Mucosa of stomach (tissue), 1 donor: ENCODE results near the gene TMIGD1.

ENCODE experiments used
- H3K27me3 ChIP-seq: one replicate; pipeline ENCODE4 v1.7.0; 2013; ENCODE audit warnings: mild to moderate bottlenecking, low read length; ENCODE audit not compliant: control insufficient read depth, insufficient read depth
- H3K36me3 ChIP-seq: one replicate; pipeline ENCODE4 v1.7.0; 2013; ENCODE audit warnings: low read length; ENCODE audit not compliant: control insufficient read depth, insufficient read depth
- H3K4me1 ChIP-seq: one replicate; pipeline ENCODE4 v1.7.0; 2013; ENCODE audit warnings: mild to moderate bottlenecking, low read length; ENCODE audit not compliant: control insufficient read depth, insufficient read depth
- H3K4me3 ChIP-seq: one replicate; pipeline ENCODE4 v1.7.0; 2013; ENCODE audit warnings: low read length
- H3K9ac ChIP-seq: one replicate; pipeline ENCODE4 v1.7.0; 2013; ENCODE audit warnings: mild to moderate bottlenecking, low read length, moderate library complexity
- H3K9me3 ChIP-seq: one replicate; pipeline ENCODE4 v1.7.0; 2013; ENCODE audit warnings: mild to moderate bottlenecking, low read length, moderate library complexity; ENCODE audit not compliant: control insufficient read depth
- donor health status: Pancreatic carcinoma.

The TMIGD1 gene

DNA sequence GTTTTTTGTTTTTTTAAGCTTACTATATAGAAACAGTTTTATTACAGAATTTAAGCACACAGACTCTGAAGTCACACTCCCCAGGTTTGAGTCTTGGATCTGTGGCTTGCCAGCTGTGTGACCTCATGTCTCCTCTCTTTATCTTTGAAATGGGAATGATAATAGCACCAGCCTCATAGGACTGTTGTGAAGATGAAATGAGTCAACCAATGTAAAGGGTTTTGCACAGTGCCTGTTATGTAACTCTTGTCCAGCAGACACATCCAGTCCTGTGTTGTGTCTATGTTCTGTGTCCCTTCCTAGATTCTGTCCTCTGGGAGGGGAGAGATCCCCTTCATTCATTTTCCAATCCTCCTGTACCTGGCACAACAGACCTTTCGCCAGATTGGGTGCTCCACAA is 41.8 kb upstream of the TMIGD1 start:
- H3K9ac ChIP-seq, result no peak overlapping the region
- no peak overlapping the region for H3K4me3 ChIP-seq
- no peaks in the 10 kb centered on the region for H3K9me3 ChIP-seq
- no peaks in the 10 kb centered on the region for H3K36me3 ChIP-seq
- H3K4me1 ChIP-seq, result peaks cover 30% of the 10 kb centered on the region
- no peaks in the 10 kb centered on the region for H3K27me3 ChIP-seq

DNA sequence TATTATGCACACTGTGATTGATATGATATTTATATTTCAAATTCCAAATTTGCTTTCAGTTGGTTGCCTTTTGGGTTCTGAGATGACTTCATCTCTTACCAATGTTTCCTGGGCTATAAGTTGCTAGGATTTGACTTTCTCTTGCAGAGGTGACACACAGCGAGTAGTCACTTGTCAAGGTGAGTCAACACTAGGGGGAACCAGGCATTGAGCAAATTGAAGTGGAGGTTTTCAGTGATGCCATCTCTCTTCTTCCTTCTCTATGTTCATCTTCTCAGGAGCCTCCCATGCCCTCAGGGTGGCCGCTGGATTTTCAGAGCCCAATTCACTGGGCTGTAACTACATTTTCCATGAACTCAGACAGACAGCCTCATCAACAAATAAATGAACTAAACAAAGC is 38.9 kb upstream of the TMIGD1 start:
- H3K4me3 ChIP-seq, result no peak overlapping the region

DNA sequence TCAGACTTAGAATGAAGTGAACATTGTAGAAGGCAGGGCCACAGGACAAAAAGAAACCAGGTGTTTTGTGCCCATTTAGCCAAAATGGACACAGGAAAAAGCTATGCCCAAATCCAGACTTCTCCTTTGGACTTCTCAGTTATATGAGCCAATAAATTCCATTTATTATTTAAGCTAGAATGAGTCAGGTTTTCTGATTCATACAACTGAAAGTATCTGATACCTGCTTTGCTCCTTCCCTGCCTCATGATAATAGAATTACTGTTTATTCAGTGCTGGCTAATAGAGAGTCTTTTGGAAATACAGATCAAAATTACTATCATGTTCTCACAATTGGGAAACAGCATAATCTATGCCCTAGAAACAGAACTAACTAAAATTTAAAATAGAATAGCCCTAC is 36.1 kb upstream of the TMIGD1 start:
- Histone ChIP-seq H3K27me3 (no peaks in the 10 kb centered on the region), H3K36me3 (no peaks in the 10 kb centered on the region), H3K4me1 (peaks cover 30% of the 10 kb centered on the region), H3K9ac (no peak overlapping the region), H3K9me3 (no peaks in the 10 kb centered on the region), H3K4me3 (no peak overlapping the region)

More for the DNA sequence above, 38.9 kb upstream of the TMIGD1 start:
- Histone ChIP-seq H3K9ac (no peak overlapping the region), H3K36me3 (no peaks in the 10 kb centered on the region), H3K27me3 (no peaks in the 10 kb centered on the region), H3K4me1 (peaks cover 49% of the 10 kb centered on the region), H3K9me3 (no peaks in the 10 kb centered on the region)

DNA sequence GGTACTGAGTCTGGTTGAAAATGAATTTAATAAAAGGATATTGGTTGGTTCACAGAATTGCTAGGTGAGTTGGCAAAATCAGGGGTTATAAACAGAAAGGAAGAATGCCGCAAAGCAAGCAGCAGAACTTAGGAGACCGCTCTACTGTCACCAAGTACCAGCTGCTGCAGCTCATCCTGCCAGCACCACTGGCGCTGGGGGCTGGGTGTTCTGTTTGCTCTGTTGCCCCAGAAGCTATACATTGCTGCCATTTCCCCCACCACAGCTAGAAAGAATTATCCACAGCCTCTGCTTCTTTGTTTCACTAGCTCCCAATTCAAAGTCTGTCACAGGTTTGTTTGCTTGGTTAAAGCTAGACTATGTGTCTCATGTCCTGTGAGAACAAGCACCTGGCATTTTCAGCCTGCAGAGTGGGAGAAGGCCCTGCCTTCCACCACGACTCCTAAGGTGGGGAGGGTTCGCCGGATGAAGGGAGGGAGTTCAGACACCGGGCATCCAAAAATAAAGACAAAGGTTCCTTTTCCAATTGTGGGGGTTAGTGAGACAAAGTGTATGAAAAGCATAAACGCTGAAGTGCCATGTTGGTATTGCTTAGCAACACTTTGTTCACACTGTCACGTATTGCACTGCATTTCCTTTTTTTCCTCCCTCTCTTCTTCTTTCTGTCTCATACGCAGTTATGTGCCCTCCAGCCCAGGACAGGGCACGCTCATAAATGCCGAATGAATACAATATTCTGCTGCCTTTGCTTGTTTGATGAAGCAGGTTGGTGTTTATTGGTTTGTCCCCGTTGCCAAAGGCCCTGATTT is 35.3 kb upstream of the TMIGD1 start:
- no peak overlapping the region for H3K4me3 ChIP-seq
- no peak overlapping the region for H3K9ac ChIP-seq
- H3K36me3 ChIP-seq, result no peaks in the 10 kb centered on the region
- H3K4me1 ChIP-seq, result peaks cover 30% of the 10 kb centered on the region
- H3K27me3 ChIP-seq, result no peaks in the 10 kb centered on the region
- no peaks in the 10 kb centered on the region for H3K9me3 ChIP-seq

DNA sequence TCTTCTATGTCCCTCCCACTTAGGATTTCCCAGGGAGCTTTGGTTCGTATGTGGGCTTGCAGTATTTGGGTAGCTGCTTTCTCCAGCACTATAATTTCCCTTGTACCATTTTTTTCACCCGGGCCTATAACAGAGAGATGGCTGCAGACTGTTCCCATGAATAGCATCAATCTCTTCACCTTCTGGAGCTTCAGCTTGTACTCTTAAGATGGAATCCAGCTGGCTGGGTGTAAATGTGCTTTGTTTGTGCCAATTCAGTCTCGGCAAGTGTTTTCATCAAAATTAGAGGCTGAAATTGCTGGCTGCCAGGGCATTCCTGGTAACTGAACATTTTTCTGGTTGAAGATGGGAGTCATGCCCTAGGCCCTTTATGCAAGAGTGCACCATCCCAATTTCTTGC is 32.7 kb upstream of the TMIGD1 start:
- Histone ChIP-seq H3K9me3 (no peaks in the 10 kb centered on the region), H3K4me3 (no peak overlapping the region), H3K27me3 (no peaks in the 10 kb centered on the region), H3K4me1 (peaks cover 25% of the 10 kb centered on the region), H3K36me3 (no peaks in the 10 kb centered on the region), H3K9ac (no peak overlapping the region)

DNA sequence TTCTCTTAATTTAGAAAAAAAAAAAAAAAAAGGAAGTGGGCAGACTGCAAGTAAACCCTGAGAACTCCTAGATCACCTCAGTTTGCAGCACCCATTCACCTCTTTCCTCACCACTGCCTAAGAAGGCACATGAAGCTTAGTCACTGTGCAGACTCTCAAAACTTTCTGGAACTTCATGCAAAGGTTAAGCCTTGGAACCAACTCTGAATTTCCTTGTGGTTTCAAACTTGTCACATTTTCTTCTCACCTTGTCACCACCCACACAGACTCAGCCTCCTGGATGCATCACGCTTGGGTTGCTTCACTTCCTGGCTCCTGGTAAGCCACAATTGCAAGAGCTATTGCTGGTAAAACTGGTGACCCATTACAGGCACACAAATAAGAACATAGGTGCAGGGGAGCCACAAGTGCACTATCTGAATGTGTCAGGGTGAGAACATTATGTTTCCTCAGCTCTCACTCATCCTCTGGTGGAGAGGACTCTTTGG is 29.9 kb upstream of the TMIGD1 start:
- H3K27me3 ChIP-seq, result no peaks in the 10 kb centered on the region
- H3K9ac ChIP-seq, result no peak overlapping the region
- H3K36me3 ChIP-seq, result no peaks in the 10 kb centered on the region
- H3K9me3 ChIP-seq, result no peaks in the 10 kb centered on the region
- H3K4me3 ChIP-seq, result no peak overlapping the region
- peaks cover under 1% of the 10 kb centered on the region for H3K4me1 ChIP-seq

DNA sequence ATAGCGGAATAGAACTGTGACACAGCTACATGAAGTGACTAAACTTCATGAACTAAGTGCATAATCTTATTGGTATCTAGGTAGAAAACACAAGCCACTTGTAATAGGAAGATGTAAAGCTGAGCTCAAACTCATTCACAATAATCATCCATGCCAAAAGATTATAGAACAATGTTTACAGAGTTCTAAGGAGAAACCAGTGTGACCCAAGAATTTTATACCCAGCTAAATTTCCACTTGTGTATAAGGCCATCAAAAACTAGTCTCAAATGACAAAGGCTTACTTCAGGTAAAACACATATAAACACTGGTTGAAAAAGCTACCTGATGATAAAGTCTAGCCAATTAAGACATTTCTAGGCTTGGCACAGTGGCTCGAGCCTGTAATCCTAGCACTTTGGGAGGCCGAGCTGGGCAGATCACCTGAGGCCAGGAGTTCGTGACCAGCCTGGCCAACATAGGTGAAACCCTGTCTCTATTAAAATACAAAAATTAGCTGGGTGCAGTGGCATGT is 28.0 kb upstream of the TMIGD1 start:
- no peaks in the 10 kb centered on the region for H3K4me1 ChIP-seq
- no peaks in the 10 kb centered on the region for H3K36me3 ChIP-seq
- H3K9ac ChIP-seq, result no peak overlapping the region
- no peak overlapping the region for H3K4me3 ChIP-seq
- no peaks in the 10 kb centered on the region for H3K27me3 ChIP-seq
- no peaks in the 10 kb centered on the region for H3K9me3 ChIP-seq

DNA sequence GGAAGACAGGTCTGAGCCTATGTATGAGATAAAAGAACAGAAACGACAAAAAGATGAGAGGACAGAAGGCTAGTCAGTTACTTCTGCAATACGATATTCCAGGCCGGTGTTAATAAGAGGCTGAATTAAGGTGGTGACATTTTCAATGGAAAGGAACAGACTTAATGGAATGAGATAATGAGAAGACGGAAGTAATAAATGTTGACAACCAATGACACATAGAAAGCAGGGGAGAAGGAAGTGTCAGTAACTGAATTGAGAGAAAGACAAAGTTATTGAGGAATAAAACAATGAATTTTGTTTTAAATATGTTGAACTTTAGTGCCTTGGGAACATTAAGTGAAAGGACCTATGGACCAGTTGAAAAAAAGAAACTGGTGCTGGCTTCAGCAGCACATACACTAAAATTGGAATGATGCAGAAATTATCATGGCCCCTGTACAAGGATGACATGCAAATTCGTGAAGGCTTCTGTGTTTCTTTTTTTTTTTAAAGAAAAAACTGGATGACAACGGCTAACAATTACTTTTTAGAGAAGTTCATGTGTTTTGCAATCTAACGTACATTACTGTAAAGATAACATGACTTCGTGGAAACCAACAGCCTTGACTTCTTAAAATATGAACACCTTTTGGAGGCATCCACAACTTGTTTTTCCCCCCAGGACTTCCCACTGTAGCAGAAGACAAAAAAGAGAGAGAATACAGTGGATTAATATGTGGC is 26.4 kb upstream of the TMIGD1 start:
- Histone ChIP-seq H3K36me3 (no peaks in the 10 kb centered on the region), H3K9me3 (no peaks in the 10 kb centered on the region), H3K9ac (no peak overlapping the region), H3K4me3 (no peak overlapping the region), H3K27me3 (no peaks in the 10 kb centered on the region), H3K4me1 (no peaks in the 10 kb centered on the region)

DNA sequence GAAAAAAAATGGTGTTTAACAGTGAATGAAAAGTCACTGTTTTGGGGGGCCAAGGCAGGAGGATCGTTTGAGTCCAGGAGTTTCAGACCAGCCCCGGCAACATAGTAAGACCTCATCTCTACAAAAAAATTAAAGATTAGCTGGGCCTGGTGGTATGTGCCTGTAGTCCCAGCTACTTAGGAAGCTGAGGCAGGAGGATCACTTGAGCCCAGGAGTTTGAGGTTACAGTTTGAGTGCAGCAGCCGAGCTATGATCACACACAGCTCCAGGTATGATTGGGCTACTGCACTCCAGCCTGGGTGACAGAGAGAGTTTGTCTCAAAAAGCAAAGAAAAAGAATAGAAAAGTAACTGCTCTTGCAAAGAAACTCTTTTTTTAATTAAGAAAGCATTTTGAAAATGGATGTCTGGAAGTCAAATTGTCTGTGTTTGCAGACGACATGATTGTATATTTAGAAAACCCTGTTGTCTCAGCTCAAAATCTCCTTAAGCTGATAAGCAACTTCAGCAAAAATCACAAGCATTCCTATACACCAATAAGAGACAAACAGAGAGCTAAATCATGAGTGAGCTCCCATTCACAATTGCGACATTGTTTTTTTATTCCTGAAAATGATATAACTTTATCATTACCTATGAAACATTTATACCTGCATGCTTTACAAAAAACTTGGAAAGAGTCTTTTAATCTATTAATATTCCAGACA is 24.4 kb upstream of the TMIGD1 start:
- Histone ChIP-seq H3K9me3 (no peaks in the 10 kb centered on the region), H3K36me3 (no peaks in the 10 kb centered on the region), H3K4me1 (no peaks in the 10 kb centered on the region), H3K27me3 (no peaks in the 10 kb centered on the region), H3K4me3 (no peak overlapping the region), H3K9ac (no peak overlapping the region)

- no peak overlapping the region for H3K9ac ChIP-seq
- H3K27me3 ChIP-seq, result no peaks in the 10 kb centered on the region
- H3K36me3 ChIP-seq, result no peaks in the 10 kb centered on the region
- H3K4me1 ChIP-seq, result no peaks in the 10 kb centered on the region
- no peak overlapping the region for H3K4me3 ChIP-seq
- no peaks in the 10 kb centered on the region for H3K9me3 ChIP-seq
Measured at GRCh38 chr17:30357476-30357875, 23.6 kb upstream of the TMIGD1 start.

GRCh38 chr17:30354701-30355100 is 20.8 kb upstream of the TMIGD1 start:
- H3K4me1 ChIP-seq, result no peaks in the 10 kb centered on the region
- H3K4me3 ChIP-seq, result no peak overlapping the region
- no peak overlapping the region for H3K9ac ChIP-seq
- no peaks in the 10 kb centered on the region for H3K36me3 ChIP-seq
- H3K27me3 ChIP-seq, result no peaks in the 10 kb centered on the region
- H3K9me3 ChIP-seq, result no peaks in the 10 kb centered on the region
